HG03520 (cell line): ENCODE measurements around the gene CNTN4.
A peak's percentile ranks its signal among the peaks of the same experiment; 100 is the strongest.

Source experiments
- ATAC-seq: cut with Tn5 transposase; IDR thresholded peaks from one replicate; pipeline ENCODE4 v1.9.1; 2021; ENCODE audit warnings: mild to moderate bottlenecking, moderate library complexity; ENCODE audit not compliant: unreplicated experiment

CNTN4 gene

DNA sequence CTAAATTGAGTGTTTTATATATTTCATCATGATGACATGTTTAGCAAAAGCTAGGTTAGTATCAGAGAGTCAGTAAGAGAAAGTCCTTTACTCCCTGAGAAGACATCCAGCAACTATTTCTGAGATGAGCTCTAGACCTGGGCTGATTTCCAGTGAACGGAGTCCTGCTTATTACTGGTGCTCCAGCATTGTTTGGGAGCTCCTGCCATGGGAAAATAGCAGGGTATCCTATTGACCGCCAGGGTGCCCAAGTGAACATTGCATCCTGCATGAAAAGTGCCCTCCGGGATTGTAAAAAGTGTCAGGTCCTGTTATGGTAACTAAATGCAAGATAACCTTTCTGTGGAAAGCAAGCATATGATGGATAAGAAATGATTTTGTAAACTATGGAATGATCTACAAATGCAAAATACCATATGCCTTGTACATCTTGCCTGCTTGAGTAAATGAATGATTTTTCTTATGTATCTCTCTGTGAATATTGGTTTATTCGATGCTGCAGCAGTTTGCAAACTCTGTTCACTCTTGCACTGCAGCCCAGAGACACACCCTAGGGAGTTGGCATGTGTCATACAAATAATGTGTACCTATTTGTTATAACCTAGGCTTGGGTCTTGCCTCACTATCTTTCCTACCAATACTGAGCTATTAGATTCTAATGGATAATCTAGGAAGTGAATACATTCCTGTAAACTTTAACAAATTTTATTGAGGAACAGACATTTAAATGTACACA is 914.8 kb downstream of the CNTN4 start:
- no peak for ATAC-seq

DNA sequence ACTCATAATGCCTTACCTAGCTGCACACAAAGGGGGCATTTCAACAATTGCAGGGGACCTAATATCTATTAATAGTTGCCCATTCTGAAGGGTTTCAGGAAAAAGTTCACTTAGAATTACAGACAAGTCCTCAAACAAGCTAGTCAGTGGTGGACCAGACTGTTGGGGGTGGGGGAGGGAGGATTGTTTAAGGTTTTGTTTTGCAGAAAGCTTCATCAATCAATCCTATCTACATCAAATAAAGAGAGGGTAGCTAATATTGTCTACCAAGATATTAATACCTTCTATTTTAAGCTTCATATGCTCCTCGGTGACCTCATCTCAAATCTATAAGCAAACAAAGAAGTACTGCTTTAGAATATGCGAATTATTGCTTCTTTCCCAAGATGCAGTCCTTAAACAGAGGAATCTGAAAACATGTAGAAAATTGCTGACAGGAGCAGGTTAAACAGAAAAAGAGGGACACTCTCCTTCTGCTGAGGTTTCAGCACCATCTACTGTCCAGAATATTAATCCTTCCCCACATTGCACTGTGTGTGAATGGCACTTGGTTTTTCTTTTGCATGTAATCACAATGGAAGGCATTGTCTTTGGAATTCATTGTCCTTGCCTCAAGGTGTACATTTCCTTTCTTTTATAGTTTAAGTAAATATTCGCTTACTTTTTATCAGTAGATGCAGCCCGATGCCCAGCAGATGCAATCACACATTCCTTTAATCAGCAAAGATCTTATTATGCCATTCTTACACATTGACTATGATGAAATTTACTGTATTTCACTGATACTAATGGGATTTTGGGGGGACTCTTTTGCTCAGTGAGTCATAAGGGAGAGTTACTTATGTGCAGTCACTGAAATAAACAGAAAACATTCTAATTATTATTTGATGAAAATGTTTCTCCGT is 916.8 kb downstream of the CNTN4 start:
- ATAC-seq: peak; percentile 63

- ATAC-seq: no peak
Measured at GRCh38 chr3:3016226-3016625, 917.6 kb downstream of the CNTN4 start.

GRCh38 chr3:3020209-3020608 is 921.5 kb downstream of the CNTN4 start:
- ATAC-seq: no peak

DNA sequence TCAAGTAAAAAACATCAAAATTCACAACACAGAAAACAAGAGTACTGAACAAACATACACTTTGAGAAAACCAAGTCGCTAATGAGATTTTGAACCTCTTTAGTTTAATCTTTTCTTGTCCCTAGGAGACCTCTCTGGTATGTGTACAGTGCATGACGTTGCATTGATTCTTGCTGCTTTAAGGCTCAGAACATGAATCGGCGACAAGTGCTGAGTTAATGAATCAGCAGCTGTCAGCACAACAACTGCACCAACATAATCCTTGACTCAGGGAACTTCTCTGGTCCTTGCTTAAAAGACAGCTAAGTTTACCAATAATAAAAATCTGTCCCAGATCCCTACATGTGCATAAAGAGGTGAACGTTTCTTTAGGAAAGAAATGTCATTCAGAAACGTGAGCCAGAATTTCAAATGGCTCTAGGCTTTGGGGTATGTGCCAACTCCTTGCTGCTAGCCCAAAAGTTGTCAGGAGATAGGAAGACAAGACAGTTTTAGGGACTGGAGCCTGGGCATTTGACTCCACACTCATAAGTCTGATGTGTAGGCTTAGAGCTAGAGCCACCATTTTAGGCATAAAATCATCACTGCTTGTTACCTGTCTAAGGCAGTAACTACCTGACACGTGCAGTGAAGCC is 924.6 kb downstream of the CNTN4 start:
- ATAC-seq: no peak

DNA sequence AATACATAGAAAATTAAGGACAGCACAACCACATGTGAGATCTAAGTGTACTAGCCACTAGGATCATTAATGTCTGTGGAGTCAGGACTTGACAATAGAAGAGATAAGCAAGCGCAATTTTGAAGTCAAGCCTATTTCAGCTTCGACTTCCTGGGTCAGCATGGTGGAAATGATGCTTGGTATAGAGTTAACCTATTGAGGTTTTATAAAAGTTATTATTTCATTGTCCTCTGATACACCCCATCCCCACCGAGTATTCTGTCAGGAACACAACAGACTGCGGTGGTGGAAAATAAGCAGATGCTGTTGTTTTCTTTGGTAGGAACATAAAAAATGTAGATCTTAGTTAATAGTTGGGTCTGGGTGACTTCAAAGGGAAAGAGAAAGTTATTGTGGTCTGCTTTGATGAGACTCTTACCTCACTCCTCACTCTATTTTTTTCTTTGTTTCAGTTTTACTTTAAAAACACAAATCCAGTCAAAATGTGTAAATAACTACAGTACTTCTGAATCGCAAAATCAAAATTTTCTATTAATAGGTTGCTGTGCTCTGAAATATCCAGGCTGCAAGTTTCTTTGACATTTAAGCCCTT is 929.4 kb downstream of the CNTN4 start:
- peak; percentile 94 for ATAC-seq

- ATAC-seq: no peak
Measured at GRCh38 chr3:3031326-3031725, 932.7 kb downstream of the CNTN4 start.

- ATAC-seq: no peak
Measured at GRCh38 chr3:3037156-3037555, 938.5 kb downstream of the CNTN4 start.

DNA sequence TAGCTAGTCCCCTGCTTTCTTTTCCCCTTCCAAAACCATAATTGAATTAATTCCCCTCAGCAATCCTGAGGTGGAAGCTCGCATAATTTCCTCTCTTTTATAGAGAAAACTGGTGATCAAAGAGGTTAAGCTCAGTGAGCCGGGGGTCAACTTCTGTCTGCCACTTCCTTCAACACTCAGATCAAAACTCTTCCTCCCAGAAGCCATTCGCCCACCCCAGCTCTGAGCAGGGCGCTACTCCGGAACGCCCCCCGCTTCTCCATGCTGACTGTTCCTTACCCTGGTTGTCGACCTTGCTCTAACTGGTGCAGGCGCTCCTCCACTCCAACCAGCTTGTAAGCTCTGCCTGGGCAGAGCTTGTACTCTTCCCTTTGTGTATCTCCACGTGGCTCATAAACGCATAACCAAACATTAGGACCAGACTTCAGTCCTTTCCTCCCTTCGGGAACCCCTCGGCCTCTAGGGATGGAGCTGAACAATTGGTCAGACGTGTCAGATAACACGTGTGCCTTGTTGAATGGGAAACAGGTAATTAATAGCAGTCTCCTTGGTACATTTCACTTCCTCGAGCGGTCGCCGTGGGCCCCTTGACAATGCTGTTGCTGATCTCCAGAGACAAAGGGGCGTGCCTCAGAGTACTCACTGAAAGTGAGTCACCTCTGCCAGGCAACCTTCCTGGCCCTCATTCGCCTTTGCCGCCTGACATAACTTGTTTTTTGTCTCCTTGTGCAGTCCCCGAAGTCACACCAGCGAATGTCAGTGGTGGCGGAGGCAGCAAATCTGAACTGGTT is 939.7 kb downstream of the CNTN4 start:
- no peak for ATAC-seq

- ATAC-seq: no peak
Measured at GRCh38 chr3:3053974-3054373, 955.3 kb downstream of the CNTN4 start.

GRCh38 chr3:3059645-3060044 is 961.0 kb downstream of the CNTN4 start:
- ATAC-seq: no peak

DNA sequence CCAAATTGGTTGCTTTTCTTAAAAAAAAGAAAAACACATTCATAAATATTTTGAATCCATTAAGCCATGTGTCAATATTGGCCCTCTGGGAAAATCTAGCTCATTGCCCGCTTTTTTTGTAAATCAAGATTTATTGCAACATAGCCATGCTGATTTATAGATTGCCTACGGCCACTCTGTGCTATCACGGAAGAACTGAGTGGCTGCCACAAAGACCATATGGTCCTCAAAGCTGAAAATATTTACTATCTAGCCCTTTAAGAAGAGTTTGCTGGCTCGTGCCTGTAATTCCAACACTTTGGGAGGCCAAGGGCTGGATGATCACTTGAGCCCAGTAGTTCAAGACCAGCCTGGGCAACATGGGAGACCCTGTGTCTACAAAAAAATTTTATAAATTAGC is 965.6 kb downstream of the CNTN4 start:
- ATAC-seq: no peak

DNA sequence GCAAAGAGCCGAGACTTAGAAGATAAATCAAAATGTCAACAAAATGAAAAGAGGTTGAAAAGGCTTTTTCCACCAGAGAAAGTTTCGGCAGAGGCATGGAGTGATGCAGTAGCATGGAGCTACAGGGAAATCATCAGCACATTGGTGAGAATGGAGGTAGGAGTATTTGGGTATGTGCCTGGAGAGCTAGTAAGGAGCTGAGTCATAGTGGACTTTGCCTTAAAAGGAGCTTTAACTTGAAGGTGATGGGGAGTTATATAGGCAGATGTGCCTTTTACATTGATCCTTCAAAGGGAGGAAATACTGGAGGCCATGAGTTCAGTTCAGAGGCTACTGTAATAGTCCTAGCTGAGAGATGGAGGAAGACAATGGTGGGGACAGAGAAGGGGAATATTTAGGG is 967.2 kb downstream of the CNTN4 start:
- no peak for ATAC-seq

GRCh38 chr3:3066378-3066777 is 967.7 kb downstream of the CNTN4 start:
- peak; percentile 50 for ATAC-seq

GRCh38 chr3:3066910-3067309 is 968.2 kb downstream of the CNTN4 start:
- ATAC-seq: no peak

DNA sequence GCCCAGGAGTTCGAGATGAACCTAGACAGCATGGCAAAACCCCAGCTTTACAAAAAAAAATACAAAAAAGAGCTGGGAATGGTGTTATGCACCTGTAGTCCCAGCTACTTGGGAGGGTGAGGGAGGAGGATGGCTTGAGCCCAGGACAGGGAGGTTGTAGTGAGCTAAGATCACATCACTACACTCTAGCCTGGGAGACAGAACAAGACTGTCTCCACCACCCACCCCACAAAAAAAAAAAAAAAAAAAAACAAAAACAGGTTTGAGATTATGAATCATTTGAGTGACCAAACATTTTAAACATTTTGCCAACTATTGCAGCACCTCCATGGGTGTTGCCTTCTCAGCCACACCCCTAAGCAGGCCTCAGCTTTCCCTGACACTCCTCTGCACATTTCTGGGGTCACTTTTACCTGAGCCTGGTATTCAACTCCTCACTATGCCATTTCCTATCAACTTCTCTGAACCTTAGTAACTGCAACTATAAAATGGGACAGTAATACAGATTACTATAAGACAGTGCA is 969.8 kb downstream of the CNTN4 start:
- ATAC-seq: no peak

DNA sequence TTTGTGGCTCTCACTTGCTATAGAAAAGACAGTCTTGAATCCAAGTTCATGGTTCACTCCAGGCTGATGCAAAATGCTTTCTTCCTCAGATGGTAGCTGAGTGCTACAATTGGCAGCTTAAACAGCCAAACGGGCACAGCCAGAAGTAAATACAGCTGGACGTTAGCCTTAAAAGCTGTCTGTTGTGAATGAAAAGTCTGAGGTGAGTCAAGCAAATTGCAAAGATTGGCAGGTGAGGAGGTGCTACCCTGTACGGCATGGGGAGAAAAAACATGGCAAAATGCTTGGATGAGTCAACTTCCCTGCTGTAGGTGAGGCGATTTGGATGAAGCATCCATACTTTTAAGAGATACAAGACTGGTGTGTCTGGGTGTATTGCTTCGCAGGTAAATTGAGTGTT is 971.1 kb downstream of the CNTN4 start:
- no peak for ATAC-seq

GRCh38 chr3:3071136-3071535 is 972.5 kb downstream of the CNTN4 start:
- no peak for ATAC-seq

DNA sequence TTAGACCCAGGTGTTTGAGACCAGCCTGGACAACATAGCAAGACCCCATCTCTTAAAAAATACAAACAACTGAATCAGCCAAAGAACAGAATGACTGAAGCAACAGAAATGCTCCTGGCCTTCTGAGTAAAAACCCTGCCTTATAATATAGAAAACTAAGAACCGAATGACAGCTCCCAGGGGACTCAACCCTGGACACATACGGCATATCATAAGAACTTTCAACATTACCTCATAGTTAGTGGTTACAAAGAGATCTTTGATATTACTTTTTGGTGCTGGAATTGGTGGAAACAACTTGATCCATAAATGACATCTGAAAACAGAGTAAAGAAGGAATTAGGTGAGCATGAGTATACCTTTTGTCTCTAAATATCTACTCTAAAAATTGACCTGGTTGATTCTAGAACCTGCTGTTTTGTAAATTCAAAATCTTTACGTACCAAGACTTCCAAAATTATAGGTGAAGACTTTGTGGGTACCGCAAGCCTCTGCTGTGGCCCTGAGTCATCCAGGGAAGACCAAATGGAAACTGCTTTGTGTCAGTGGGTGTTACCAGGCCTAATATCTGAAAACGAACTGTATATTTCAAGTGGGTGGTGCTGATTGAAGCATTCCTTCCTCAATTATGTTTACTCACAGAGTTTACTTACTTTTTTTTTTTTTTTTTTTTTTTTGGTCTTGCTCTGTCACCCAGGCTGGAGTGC is 976.0 kb downstream of the CNTN4 start:
- ATAC-seq: peak; percentile 70

DNA sequence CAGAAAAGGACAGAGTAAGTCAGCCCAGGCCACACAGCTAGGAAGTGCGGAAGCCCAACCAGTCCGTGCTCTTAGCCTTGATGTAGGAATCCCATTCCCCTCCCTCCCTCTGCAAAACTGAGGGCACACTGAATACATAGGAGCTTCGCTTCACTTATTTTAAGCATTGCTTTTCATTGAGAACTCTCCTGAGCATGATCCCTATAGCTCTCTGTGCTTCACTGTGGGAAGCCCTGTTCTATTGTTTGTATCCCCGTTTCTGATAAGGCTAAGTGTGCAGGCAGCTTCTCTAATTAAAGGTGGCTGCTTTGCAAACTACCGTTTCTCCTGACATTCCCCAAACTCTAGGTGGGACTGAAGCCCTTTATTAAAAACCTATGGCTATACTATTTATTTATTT is 981.6 kb downstream of the CNTN4 start:
- no peak for ATAC-seq
